ENCODE measurements around the gene AMPD1. TPM values are rescaled to one million over a fixed set of nuclear protein-coding genes. Genes with fewer than 3 reads are reported as not detected.

Gene AMPD1
- total RNA-seq, 1 experiment from 2014 or later: not detected

DNA sequence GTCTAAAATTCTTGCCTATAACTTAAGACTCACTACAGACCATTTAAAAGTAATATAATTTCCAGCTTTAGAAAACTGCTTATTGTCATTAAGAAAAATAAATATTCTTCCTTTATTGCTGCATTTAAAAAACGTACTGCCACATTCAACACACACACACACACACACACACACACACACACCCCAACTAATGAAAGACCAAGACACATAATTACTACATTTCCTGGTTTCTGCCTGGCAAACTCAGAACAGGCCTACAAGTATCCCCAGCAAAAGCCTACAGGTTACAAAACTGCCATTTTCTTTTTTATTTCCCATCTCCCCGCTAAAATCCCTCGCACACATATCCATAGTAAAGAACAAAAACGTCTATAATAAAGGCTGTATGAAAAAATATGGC lies 27.0 kb downstream of the AMPD1 start:
- no peak for DNase-seq (ENCODE audit: unreplicated experiment)
- CTCF ChIA-PET: interaction anchor here (0.8 to 2.8 kb wide), 6 partner anchors 43 to 158 kb away, joined by 3 to 14 read pairs (median 4); partner anchors contain the start of gene BCAS2
- Mint-ChIP-seq H3K4me3 (ENCODE audit: unreplicated experiment) (peak overlapping the region; percentile 84), H3K27ac (ENCODE audit: low read depth, unreplicated experiment) (peak overlapping the region; percentile 96), H3K36me3 (ENCODE audit: insufficient read depth, unreplicated experiment) (no peaks in the 10 kb centered on the region), H3K9me3 (ENCODE audit: unreplicated experiment) (no peaks in the 10 kb centered on the region), H3K4me1 (ENCODE audit: insufficient read depth, unreplicated experiment) (peaks cover 24% of the 10 kb centered on the region), H3K27me3 (ENCODE audit: insufficient read depth, unreplicated experiment) (no peaks in the 10 kb centered on the region)
- POLR2A ChIA-PET: interaction anchor here (0.7 to 6.6 kb wide), 24 partner anchors 9 to 812 kb away, joined by 3 to 230 read pairs (median 7); partner anchors contain the start of genes AMPD1, BCAS2, CSDE1 and NRAS
- TF ChIP-seq CTCF (IDR thresholded peaks at IDR 0.05; ENCODE audit: unreplicated experiment): no peak
- no TSS peak for BruUV-seq (replicated peaks)
- intact Hi-C loops (cut with micrococcal nuclease): no loop called here

DNA sequence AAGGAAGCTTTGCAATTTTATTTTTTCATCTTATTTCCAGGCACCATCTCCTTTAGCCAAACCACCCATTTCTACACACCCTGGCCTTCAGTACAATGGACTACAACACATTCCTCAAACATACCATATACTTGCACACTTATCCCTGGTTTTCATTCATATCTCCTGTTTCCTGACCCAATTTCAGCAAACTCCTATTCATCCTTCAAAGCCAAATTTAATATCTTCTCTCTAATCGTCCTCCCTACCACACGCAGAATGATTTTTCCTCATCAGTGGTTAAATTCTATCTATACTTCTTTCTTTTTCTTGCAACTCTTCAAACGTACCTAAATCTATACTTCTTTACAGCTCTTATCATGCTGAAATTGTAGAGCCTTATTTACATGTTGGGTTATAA lies 28.4 kb downstream of the AMPD1 start:
- Mint-ChIP-seq H3K36me3 (ENCODE audit: insufficient read depth, unreplicated experiment) (no peaks in the 10 kb centered on the region), H3K4me1 (ENCODE audit: insufficient read depth, unreplicated experiment) (peaks cover 24% of the 10 kb centered on the region), H3K9me3 (ENCODE audit: unreplicated experiment) (no peaks in the 10 kb centered on the region), H3K27ac (ENCODE audit: low read depth, unreplicated experiment) (no peak overlapping the region), H3K4me3 (ENCODE audit: unreplicated experiment) (no peak overlapping the region), H3K27me3 (ENCODE audit: insufficient read depth, unreplicated experiment) (no peaks in the 10 kb centered on the region)
- CTCF ChIA-PET: interaction anchor here (1.1 to 2.8 kb wide), 5 partner anchors 45 to 320 kb away, joined by 3 to 14 read pairs (median 4); no protein-coding TSS in a partner anchor
- TF ChIP-seq CTCF (IDR thresholded peaks at IDR 0.05; ENCODE audit: unreplicated experiment): no peak
- intact Hi-C loops (cut with micrococcal nuclease): no loop called here
- POLR2A ChIA-PET: interaction anchor here (3.5 to 6.6 kb wide), 4 partner anchors 39 to 86 kb away, joined by 12 to 230 read pairs (median 60); partner anchors contain the start of gene BCAS2
- no peak for DNase-seq (ENCODE audit: unreplicated experiment)
- BruUV-seq (replicated peaks): no TSS peak

- DNase-seq (ENCODE audit: unreplicated experiment): no peak
- ChIA-PET POLR2A (interaction anchor here (1.2 to 1.8 kb wide), 3 partner anchors 9 to 40 kb away, joined by 3 to 19 read pairs (median 6); partner anchors contain the start of gene DENND2C), CTCF (interaction anchor here (1.1 to 1.4 kb wide), 3 partner anchors 9 to 40 kb away, joined by 3 to 4 read pairs (median 4); partner anchors contain the start of gene DENND2C)
- Mint-ChIP-seq H3K4me3 (ENCODE audit: unreplicated experiment) (no peak overlapping the region), H3K36me3 (ENCODE audit: insufficient read depth, unreplicated experiment) (peaks cover 6% of the 10 kb centered on the region), H3K27me3 (ENCODE audit: insufficient read depth, unreplicated experiment) (no peaks in the 10 kb centered on the region), H3K4me1 (ENCODE audit: insufficient read depth, unreplicated experiment) (peaks cover 11% of the 10 kb centered on the region), H3K27ac (ENCODE audit: low read depth, unreplicated experiment) (no peak overlapping the region), H3K9me3 (ENCODE audit: unreplicated experiment) (no peaks in the 10 kb centered on the region)
- BruUV-seq (replicated peaks): no TSS peak
- intact Hi-C loops (cut with micrococcal nuclease): no loop called here
- TF ChIP-seq CTCF (IDR thresholded peaks at IDR 0.05; ENCODE audit: unreplicated experiment): no peak
Observed at GRCh38 chr1:114660238-114660637, 35.1 kb downstream of the AMPD1 start.

DNA sequence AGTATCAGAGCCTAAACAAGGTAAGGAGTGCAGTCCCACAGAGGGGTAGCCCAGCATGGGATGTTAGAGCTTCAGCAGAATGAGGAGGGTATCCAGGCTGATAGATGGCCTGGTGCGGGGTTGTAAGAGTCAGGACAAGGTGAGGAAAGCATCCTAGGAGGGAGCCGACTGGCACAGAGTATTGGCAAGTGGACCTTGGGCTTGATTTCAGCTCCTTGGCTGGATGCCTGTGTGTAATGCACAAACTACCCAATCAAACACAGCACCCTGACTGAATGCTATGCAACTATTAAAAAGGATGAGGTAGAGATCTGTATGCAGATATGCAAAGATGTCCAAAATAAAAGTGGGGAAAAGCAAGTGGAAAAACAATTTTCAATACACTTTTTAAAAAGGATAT lies 43.5 kb downstream of the AMPD1 start:
- BruUV-seq (replicated peaks): no TSS peak
- POLR2A ChIA-PET: no interaction called here
- Mint-ChIP-seq H3K4me3 (ENCODE audit: unreplicated experiment) (no peak overlapping the region), H3K27me3 (ENCODE audit: insufficient read depth, unreplicated experiment) (no peaks in the 10 kb centered on the region), H3K27ac (ENCODE audit: low read depth, unreplicated experiment) (peak overlapping the region; percentile 56), H3K36me3 (ENCODE audit: insufficient read depth, unreplicated experiment) (peaks cover 6% of the 10 kb centered on the region), H3K4me1 (ENCODE audit: insufficient read depth, unreplicated experiment) (no peaks in the 10 kb centered on the region), H3K9me3 (ENCODE audit: unreplicated experiment) (no peaks in the 10 kb centered on the region)
- no peak for DNase-seq (ENCODE audit: unreplicated experiment)
- intact Hi-C loops (cut with micrococcal nuclease): no loop called here
- no peak for TF ChIP-seq CTCF (IDR thresholded peaks at IDR 0.05; ENCODE audit: unreplicated experiment)
- CTCF ChIA-PET: interaction anchor here (0.7 kb wide), 1 partner anchor 21 kb away, joined by 3 read pairs; no protein-coding TSS in a partner anchor
